B cell (primary cell): ENCODE data around the gene TMEM170B. TPM values are rescaled to one million over a fixed set of nuclear protein-coding genes. Genes with fewer than 3 reads are reported as not detected.

ENCODE experiments used
- ATAC-seq: fragments of 200-7000 bp; cut with Tn5 transposase; one replicate; pipeline ENCODE4 v1.10.0; 2021; ENCODE audit warnings: low read depth, mild to moderate bottlenecking, moderate number of reproducible peaks, moderate library complexity
- CTCF ChIA-PET: fragments of 350-600 bp; sonication (Branson Sonifier 250); formaldehyde crosslinking; loops from one replicate; lab custom pipeline; 2021; ENCODE audit warnings: antibody characterized with exemption, inconsistent platforms; lab: Charles Lee
- POLR2A ChIA-PET: fragments of 350-600 bp; sonication (Branson Sonifier 250); formaldehyde crosslinking; loops from one replicate; lab custom pipeline; 2021; ENCODE audit warnings: antibody characterized with exemption; lab: Charles Lee
- DNase-seq: peaks from one replicate; pipeline ENCODE4 v3.0.0; 2013
- H2AFZ ChIP-seq: 2 replicates; pipeline ENCODE4 v1.6.1; 2012; ENCODE audit warnings: mild to moderate bottlenecking, low read depth, low read length; ENCODE audit not compliant: insufficient read depth, poor library complexity, severe bottlenecking
- H3K27ac ChIP-seq, 2 donors: 1 replicate in 1 of 2; 2 replicates in 1 of 2; pipeline ENCODE4 v1.5.1; 2012 to 2013; ENCODE audit warnings: low read length in 2 of 2, mild to moderate bottlenecking in 2 of 2, moderate library complexity in 1 of 2
- H3K27me3 ChIP-seq, 4 experiments: fragments of 200-600 bp in 1 of 4; sonication (generic) in 1 of 4; replicated peaks in 1 of 4; 1 replicate in 2 of 4; 2 replicates in 2 of 4; pipeline versions ENCODE4 v1.6.1 to v1.7.0; 2013 to 2016; ENCODE audit warnings: low read length in 3 of 4, mild to moderate bottlenecking in 2 of 4, mixed read lengths in 1 of 4, moderate library complexity in 1 of 4; ENCODE audit not compliant: insufficient read depth in 4 of 4, control insufficient read depth in 3 of 4; ENCODE audit errors: control extremely low read depth in 1 of 4
- H3K36me3 ChIP-seq, 2 experiments: replicated peaks in 1 of 2; 1 replicate in 1 of 2; 2 replicates in 1 of 2; pipeline versions ENCODE4 v1.6.1 to v1.7.1; 2013; ENCODE audit warnings: low read length in 1 of 2; ENCODE audit not compliant: insufficient read depth in 2 of 2, control insufficient read depth in 1 of 2; ENCODE audit errors: control extremely low read depth in 1 of 2, extremely low read depth in 1 of 2
- H3K4me1 ChIP-seq, 2 donors: fragments of 200-600 bp in 1 of 2; sonication (generic) in 1 of 2; 1 replicate in 1 of 2; 2 replicates in 1 of 2; pipeline versions ENCODE4 v1.5.1 to v1.6.1; 2013 to 2017; ENCODE audit warnings: low read length in 2 of 2; ENCODE audit not compliant: control insufficient read depth in 2 of 2, insufficient read depth in 2 of 2
- H3K4me2 ChIP-seq: replicated peaks from 2 replicates; pipeline ENCODE3; 2012; ENCODE audit warnings: mild to moderate bottlenecking, low read depth, low read length; ENCODE audit not compliant: poor library complexity, severe bottlenecking
- H3K4me3 ChIP-seq, 5 experiments: fragments of 200-600 bp in 1 of 5; sonication (generic) in 1 of 5; 1 replicate in 3 of 5; 2 replicates in 2 of 5; pipeline versions ENCODE4 v1.5.1 to v1.7.0; 2011 to 2016; ENCODE audit warnings: low read length in 4 of 5, mild to moderate bottlenecking in 4 of 5, low read depth in 2 of 5, control low read depth in 1 of 5, moderate library complexity in 1 of 5; ENCODE audit not compliant: insufficient read depth in 1 of 5; ENCODE audit errors: control extremely low read depth in 1 of 5, extremely low read depth in 1 of 5
- H3K79me2 ChIP-seq: fragments of 200-600 bp; sonication (generic); one replicate; pipeline ENCODE4 v1.6.0; 2016; ENCODE audit warnings: low read length; ENCODE audit not compliant: control insufficient read depth, insufficient read depth
- H3K9ac ChIP-seq: fragments of 200-600 bp; sonication (generic); 2 replicates; pipeline ENCODE4 v1.6.1; 2017; ENCODE audit warnings: mild to moderate bottlenecking, low read length, moderate library complexity
- H3K9me3 ChIP-seq, 3 donors: one replicate each; pipeline versions ENCODE4 v1.6.1 to v1.7.1; 2013; ENCODE audit warnings: low read length in 2 of 3; ENCODE audit not compliant: control insufficient read depth in 2 of 3, insufficient read depth in 1 of 3; ENCODE audit errors: control extremely low read depth in 1 of 3
- H4K20me1 ChIP-seq: 2 replicates; pipeline ENCODE4 v1.6.0; 2012; ENCODE audit warnings: mild to moderate bottlenecking, low read length; ENCODE audit not compliant: insufficient read depth, control insufficient read depth, poor library complexity, severe bottlenecking
- H3K27ac Mint-ChIP-seq: one replicate; pipeline ENCODE4 v1.8.0; 2021; ENCODE audit warnings: mixed read lengths
- H3K27me3 Mint-ChIP-seq: one replicate; pipeline ENCODE4 v1.8.0; 2021; ENCODE audit warnings: mixed read lengths
- H3K4me1 Mint-ChIP-seq: one replicate; pipeline ENCODE4 v1.8.0; 2021; ENCODE audit warnings: mixed read lengths
- H3K4me3 Mint-ChIP-seq: one replicate; pipeline ENCODE4 v1.8.0; 2021; ENCODE audit warnings: mixed read lengths
- H3K9me3 Mint-ChIP-seq: one replicate; pipeline ENCODE4 v1.8.0; 2022; ENCODE audit warnings: mixed read lengths; ENCODE audit not compliant: insufficient read depth
- EZH2 ChIP-seq: IDR thresholded peaks from 2 replicates; pipeline ENCODE4 v1.6.1; 2012; ENCODE audit warnings: borderline replicate concordance, low read depth, mild to moderate bottlenecking, moderate library complexity, low read length; ENCODE audit not compliant: insufficient read depth, poor library complexity, severe bottlenecking
- WGBS: methylation state at CpG from one replicate; pipeline ENCODE4 v1.1.5; 2013; ENCODE audit warnings: missing lambda C conversion rate; ENCODE audit not compliant: insufficient coverage; 5-methylcytosine and 5-hydroxymethylcytosine counted together
- intact Hi-C: fragments of 100-400 bp; cut with micrococcal nuclease; formaldehyde crosslinking; loops from one replicate; pipeline ENCODE4 v1.10.0; 2022
- polyA plus RNA-seq: library from polyadenylated mRNA; depleted of rRNA; stranded (reverse); fragments of >200 nt; gene quantifications from 2 replicates; pipeline ENCODE4 v1.2.3, GENCODE V29; 2012
- total RNA-seq, 2 donors: library from RNA; stranded (reverse); fragments of 120-200 nt in 1 of 2; gene quantifications; 1 replicate in 1 of 2; 2 replicates in 1 of 2; pipeline versions ENCODE4 v1.2.3 to v1.2.4, GENCODE V29; 2013 to 2022
- TF ChIP-seq, protein P1 (sequence below): fragments of 200-600 bp; IDR thresholded peaks from one replicate; pipeline ENCODE4 v1.8.0; 2022; ENCODE audit warnings: antibody characterized with exemption, mild to moderate bottlenecking

The TMEM170B gene
- total and polyA plus RNA-seq, 2 donors (not counting 1 experiment from before 2014, with no cell fraction given): 0.64 to 3.4 TPM

DNA sequence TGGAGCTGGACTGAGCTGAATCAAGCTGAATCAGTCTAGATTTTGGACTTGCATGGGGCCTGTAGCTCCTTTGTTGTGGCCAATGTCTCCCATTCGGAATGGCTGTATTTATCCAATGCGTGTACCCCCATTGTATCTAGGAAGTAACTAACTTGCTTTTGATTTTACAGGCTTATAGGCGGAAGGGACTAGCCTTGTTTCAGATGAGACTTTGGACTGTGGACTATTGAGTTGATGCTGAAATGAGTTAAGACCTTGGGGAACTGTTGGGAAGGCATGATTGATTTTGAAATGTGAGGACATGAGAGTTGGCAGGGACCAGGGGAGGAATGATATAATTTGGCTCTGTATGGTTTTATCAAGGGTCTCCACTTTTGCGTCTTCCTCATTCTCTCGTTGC lies 3.0 kb upstream of the TMEM170B start:
- H3K9me3 ChIP-seq: no peaks in the 10 kb centered on the region
- H3K4me1 Mint-ChIP-seq: peaks cover 10% of the 10 kb centered on the region
- DNase-seq: no peak
- H3K4me3 ChIP-seq: no peak overlapping the region
- intact Hi-C loops: no loop called here
- CTCF ChIA-PET: no interaction called here
- peaks cover 13% of the 10 kb centered on the region for H3K27me3 Mint-ChIP-seq
- TF ChIP-seq, protein P1, sequence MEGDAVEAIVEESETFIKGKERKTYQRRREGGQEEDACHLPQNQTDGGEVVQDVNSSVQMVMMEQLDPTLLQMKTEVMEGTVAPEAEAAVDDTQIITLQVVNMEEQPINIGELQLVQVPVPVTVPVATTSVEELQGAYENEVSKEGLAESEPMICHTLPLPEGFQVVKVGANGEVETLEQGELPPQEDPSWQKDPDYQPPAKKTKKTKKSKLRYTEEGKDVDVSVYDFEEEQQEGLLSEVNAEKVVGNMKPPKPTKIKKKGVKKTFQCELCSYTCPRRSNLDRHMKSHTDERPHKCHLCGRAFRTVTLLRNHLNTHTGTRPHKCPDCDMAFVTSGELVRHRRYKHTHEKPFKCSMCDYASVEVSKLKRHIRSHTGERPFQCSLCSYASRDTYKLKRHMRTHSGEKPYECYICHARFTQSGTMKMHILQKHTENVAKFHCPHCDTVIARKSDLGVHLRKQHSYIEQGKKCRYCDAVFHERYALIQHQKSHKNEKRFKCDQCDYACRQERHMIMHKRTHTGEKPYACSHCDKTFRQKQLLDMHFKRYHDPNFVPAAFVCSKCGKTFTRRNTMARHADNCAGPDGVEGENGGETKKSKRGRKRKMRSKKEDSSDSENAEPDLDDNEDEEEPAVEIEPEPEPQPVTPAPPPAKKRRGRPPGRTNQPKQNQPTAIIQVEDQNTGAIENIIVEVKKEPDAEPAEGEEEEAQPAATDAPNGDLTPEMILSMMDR: no peak
- TF ChIP-seq EZH2: no peak
- 92% methylated on average over 5 of the region's 5 CpGs for WGBS
- no peak overlapping the region for H3K27ac Mint-ChIP-seq
- no peak overlapping the region for H2AFZ ChIP-seq
- POLR2A ChIA-PET: no interaction called here
- no peak overlapping the region for H3K4me3 Mint-ChIP-seq
- no peak overlapping the region for H3K4me2 ChIP-seq
- ATAC-seq: no peak
- no peaks in the 10 kb centered on the region for H3K36me3 ChIP-seq
- peaks cover 0 to 5% (median 2%) of the 10 kb centered on the region in 4 experiments for H3K27me3 ChIP-seq
- peaks cover 8 to 11% of the 10 kb centered on the region in 2 donors for H3K4me1 ChIP-seq
- H3K9ac ChIP-seq: no peak overlapping the region
- H3K9me3 Mint-ChIP-seq: no peaks in the 10 kb centered on the region
- H3K27ac ChIP-seq: no peak overlapping the region
- H4K20me1 ChIP-seq: no peaks in the 10 kb centered on the region
- H3K79me2 ChIP-seq: no peaks in the 10 kb centered on the region

DNA sequence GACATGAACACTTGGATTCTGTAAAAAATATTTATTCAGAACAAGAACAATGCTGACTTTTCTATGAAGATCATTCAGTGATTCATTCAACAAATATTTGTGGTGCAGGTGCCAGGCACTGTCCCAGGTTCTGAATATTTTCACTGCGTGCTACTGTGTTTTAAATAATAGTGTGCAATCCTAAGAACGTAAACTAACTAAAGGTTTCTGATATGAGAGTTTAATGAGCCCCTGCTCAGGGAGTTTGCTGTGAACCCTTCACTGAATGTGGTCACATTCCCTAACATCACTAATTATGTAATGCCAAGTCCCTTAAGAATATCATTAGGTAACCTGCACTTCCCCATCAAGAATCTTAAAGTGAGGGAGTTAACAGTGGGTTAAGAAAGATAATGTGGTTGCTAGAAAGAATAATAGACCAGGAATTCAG lies 1.7 kb upstream of the TMEM170B start:
- no peaks in the 10 kb centered on the region for H3K36me3 ChIP-seq
- H3K4me1 ChIP-seq: peaks cover 8 to 11% of the 10 kb centered on the region in 2 donors
- H3K9ac ChIP-seq: no peak overlapping the region
- H2AFZ ChIP-seq: no peak overlapping the region
- ATAC-seq (no peak), DNase-seq (no peak)
- Mint-ChIP-seq H3K9me3 (no peaks in the 10 kb centered on the region), H3K27me3 (peaks cover 13% of the 10 kb centered on the region), H3K4me3 (peak overlapping the region; percentile 15), H3K4me1 (peaks cover 16% of the 10 kb centered on the region), H3K27ac (no peak overlapping the region)
- ChIA-PET POLR2A (no interaction called here), CTCF (interaction anchor here (1.7 kb wide), 1 partner anchor 39 kb away, joined by 4 read pairs; no protein-coding TSS in a partner anchor)
- H3K27me3 ChIP-seq: peaks cover 0 to 5% (median 0%) of the 10 kb centered on the region in 4 experiments
- no peaks in the 10 kb centered on the region for H3K79me2 ChIP-seq
- no peak overlapping the region for H3K4me2 ChIP-seq
- no peaks in the 10 kb centered on the region for H4K20me1 ChIP-seq
- TF ChIP-seq EZH2: no peak
- TF ChIP-seq, protein P1: no peak
- no peak overlapping the region for H3K27ac ChIP-seq
- intact Hi-C loops: loop anchor here (2.0 to 5.0 kb wide), 5 partner anchors 303 to 1951 kb away; partner anchors contain the start of genes GFOD1, MAK, NEDD9 and TMEM14B
- no peak overlapping the region for H3K4me3 ChIP-seq
- no CpG with 5 or more reads among the region's 2 CpGs for WGBS
- no peaks in the 10 kb centered on the region for H3K9me3 ChIP-seq
